ENCODE measurements around the gene RUBCN. TPM values are rescaled to one million over a fixed set of nuclear protein-coding genes. Genes with fewer than 3 reads are reported as not detected.

The RUBCN gene
- polyA plus RNA-seq, 1 donor (not counting 4 experiments of a cell fraction or from before 2014, with no cell fraction given) = 8.9 TPM

- DNase-seq (ENCODE audit: low read depth, low spot score) = no peak
- FAIRE-seq = no peak
These were observed 10.1 kb upstream of the RUBCN start for GRCh38 chr3:197746801-197747237.

GRCh38 chr3:197746209-197746608 is 9.5 kb upstream of the RUBCN start:
- Histone ChIP-seq H2AFZ (ENCODE audit: control insufficient read depth, low read length) (no peak overlapping the region), H4K20me1 (ENCODE audit: control insufficient read depth, extremely low read depth, insufficient read depth, low read length) (no peaks in the 10 kb centered on the region), H3K9ac (ENCODE audit: control insufficient read depth, extremely low read depth, insufficient read depth, low read length) (no peak overlapping the region), H3K27me3 (ENCODE audit: control insufficient read depth, extremely low read depth, insufficient read depth, low read length) (no peaks in the 10 kb centered on the region), H3K9me3 (ENCODE audit: control insufficient read depth, low read depth, low read length) (no peaks in the 10 kb centered on the region), H3K4me3 (ENCODE audit: control insufficient read depth in 2 of 3, extremely low read depth in 1 of 3, insufficient read depth in 2 of 3, low read depth in 1 of 3, low read length in 3 of 3) (no peak overlapping the region), H3K79me2 (ENCODE audit: control insufficient read depth, insufficient read depth, low read length) (peaks cover 5% of the 10 kb centered on the region), H3K27ac (ENCODE audit: control insufficient read depth, insufficient read depth, low read length) (no peak overlapping the region), H3K9me1 (ENCODE audit: control insufficient read depth, extremely low read depth, insufficient read depth, low read length) (no peaks in the 10 kb centered on the region), H3K4me2 (ENCODE audit: control insufficient read depth, extremely low read depth, insufficient read depth, low read depth, low read length) (no peak overlapping the region), H3K4me1 (ENCODE audit: control insufficient read depth, extremely low read depth, insufficient read depth, low read length) (peaks cover 6% of the 10 kb centered on the region), H3K36me3 (ENCODE audit: control insufficient read depth in 2 of 2, extremely low read depth in 1 of 2, insufficient read depth in 2 of 2, low read length in 2 of 2) (no peaks in the 10 kb centered on the region)
- dilution Hi-C loops (cut with MboI; ENCODE audit: extremely low pct_ligation_motif_present, low sequenced_read_pairs) = no loop called here
- DNase-seq (ENCODE audit: low read depth, low spot score) = no peak
- TF ChIP-seq EZH2 (IDR thresholded peaks at IDR 0.05; ENCODE audit: low read length) = no peak
- no peak for TF ChIP-seq CTCF (optimal IDR thresholded peaks at IDR 0.05 in 1 of 3, IDR thresholded peaks at IDR 0.05 in 1 of 3, conservative IDR thresholded peaks at IDR 0.05 in 1 of 3; ENCODE audit: extremely low read depth in 1 of 3, insufficient read depth in 2 of 3, low read length in 3 of 3)
- FAIRE-seq = no peak

More at GRCh38 chr3:197746801-197747237, 10.1 kb upstream of the RUBCN start:
- TF ChIP-seq CTCF (optimal IDR thresholded peaks at IDR 0.05 in 1 of 3, IDR thresholded peaks at IDR 0.05 in 1 of 3, conservative IDR thresholded peaks at IDR 0.05 in 1 of 3; ENCODE audit: extremely low read depth in 1 of 3, insufficient read depth in 2 of 3, low read length in 3 of 3) (no peak), EZH2 (IDR thresholded peaks at IDR 0.05; ENCODE audit: low read length) (no peak)
- Histone ChIP-seq H2AFZ (ENCODE audit: control insufficient read depth, low read length) (no peak overlapping the region), H3K27ac (ENCODE audit: control insufficient read depth, insufficient read depth, low read length) (no peak overlapping the region), H3K9me3 (ENCODE audit: control insufficient read depth, low read depth, low read length) (no peaks in the 10 kb centered on the region), H3K27me3 (ENCODE audit: control insufficient read depth, extremely low read depth, insufficient read depth, low read length) (no peaks in the 10 kb centered on the region), H3K36me3 (ENCODE audit: control insufficient read depth in 2 of 2, extremely low read depth in 1 of 2, insufficient read depth in 2 of 2, low read length in 2 of 2) (no peaks in the 10 kb centered on the region), H4K20me1 (ENCODE audit: control insufficient read depth, extremely low read depth, insufficient read depth, low read length) (no peaks in the 10 kb centered on the region), H3K9ac (ENCODE audit: control insufficient read depth, extremely low read depth, insufficient read depth, low read length) (no peak overlapping the region), H3K9me1 (ENCODE audit: control insufficient read depth, extremely low read depth, insufficient read depth, low read length) (no peaks in the 10 kb centered on the region), H3K4me3 (ENCODE audit: control insufficient read depth in 2 of 3, extremely low read depth in 1 of 3, insufficient read depth in 2 of 3, low read depth in 1 of 3, low read length in 3 of 3) (no peak overlapping the region), H3K4me2 (ENCODE audit: control insufficient read depth, extremely low read depth, insufficient read depth, low read depth, low read length) (no peak overlapping the region), H3K79me2 (ENCODE audit: control insufficient read depth, insufficient read depth, low read length) (peaks cover 11% of the 10 kb centered on the region), H3K4me1 (ENCODE audit: control insufficient read depth, extremely low read depth, insufficient read depth, low read length) (peaks cover 9% of the 10 kb centered on the region)
- dilution Hi-C loops (cut with MboI; ENCODE audit: extremely low pct_ligation_motif_present, low sequenced_read_pairs) = no loop called here
